Measurements from ENCODE around the gene ARHGAP27.

The ARHGAP27 gene

DNA sequence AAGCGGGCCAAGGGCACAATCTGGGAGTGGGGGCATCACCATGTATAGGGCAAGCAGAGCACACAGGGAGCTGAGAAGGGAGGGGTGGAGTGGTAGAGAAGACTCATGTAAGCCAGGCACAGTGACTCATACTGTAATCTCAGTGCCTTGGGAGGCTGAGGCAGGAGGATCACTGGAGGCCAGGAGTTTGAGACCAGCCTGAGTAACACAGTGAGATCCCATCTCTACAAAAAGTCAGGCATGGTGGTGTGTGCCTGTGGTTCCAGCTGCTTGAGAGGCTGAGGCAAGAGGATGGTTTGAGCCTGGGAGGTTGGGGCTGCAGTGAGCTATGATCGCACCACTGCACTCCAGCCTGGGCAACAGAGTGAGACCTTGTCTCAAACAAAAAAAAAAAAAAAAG, 40.8 kb downstream of the ARHGAP27 start:
- Mint-ChIP-seq H3K9me3 (peaks cover 2% of the 10 kb centered on the region), H3K4me1 (peaks cover 15% of the 10 kb centered on the region), H3K4me3 (no peak overlapping the region), H3K27me3 (ENCODE audit: low read depth, poor library complexity) (peaks cover 30% of the 10 kb centered on the region), H3K36me3 (ENCODE audit: low read depth) (peaks cover 2% of the 10 kb centered on the region), H3K27ac (no peak overlapping the region)
- TF ChIP-seq, protein P1, sequence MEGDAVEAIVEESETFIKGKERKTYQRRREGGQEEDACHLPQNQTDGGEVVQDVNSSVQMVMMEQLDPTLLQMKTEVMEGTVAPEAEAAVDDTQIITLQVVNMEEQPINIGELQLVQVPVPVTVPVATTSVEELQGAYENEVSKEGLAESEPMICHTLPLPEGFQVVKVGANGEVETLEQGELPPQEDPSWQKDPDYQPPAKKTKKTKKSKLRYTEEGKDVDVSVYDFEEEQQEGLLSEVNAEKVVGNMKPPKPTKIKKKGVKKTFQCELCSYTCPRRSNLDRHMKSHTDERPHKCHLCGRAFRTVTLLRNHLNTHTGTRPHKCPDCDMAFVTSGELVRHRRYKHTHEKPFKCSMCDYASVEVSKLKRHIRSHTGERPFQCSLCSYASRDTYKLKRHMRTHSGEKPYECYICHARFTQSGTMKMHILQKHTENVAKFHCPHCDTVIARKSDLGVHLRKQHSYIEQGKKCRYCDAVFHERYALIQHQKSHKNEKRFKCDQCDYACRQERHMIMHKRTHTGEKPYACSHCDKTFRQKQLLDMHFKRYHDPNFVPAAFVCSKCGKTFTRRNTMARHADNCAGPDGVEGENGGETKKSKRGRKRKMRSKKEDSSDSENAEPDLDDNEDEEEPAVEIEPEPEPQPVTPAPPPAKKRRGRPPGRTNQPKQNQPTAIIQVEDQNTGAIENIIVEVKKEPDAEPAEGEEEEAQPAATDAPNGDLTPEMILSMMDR (IDR thresholded peaks at IDR 0.05): no peak
- no peak for DNase-seq

GRCh38 chr17:45391291-45391690, 41.4 kb downstream of the ARHGAP27 start:
- Mint-ChIP-seq H3K4me1 (peaks cover 12% of the 10 kb centered on the region), H3K27ac (no peak overlapping the region)

DNA sequence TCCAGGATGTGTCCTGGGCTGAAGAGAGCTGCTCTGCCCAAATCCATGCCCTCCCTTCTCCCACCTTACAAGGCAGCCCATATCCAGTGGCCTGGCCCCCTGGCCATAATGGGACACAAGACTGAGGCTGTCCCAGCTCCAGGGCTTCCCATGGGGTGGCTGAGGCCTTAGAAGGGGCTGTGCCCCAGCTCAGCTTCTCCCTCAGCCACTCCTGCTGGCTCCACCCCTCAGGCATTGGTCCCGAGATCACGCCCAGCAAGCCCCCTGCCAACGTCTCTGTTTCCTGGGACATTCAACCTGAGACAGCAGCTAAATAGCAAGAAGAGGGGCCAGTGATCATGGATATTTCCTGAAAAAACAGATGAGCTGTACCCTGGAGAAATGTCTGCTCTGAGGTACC, 43.3 kb downstream of the ARHGAP27 start:
- Mint-ChIP-seq H3K27ac (no peak overlapping the region), H3K27me3 (ENCODE audit: low read depth, poor library complexity) (peaks cover 32% of the 10 kb centered on the region), H3K36me3 (ENCODE audit: low read depth) (no peaks in the 10 kb centered on the region), H3K9me3 (no peaks in the 10 kb centered on the region), H3K4me1 (peaks cover 7% of the 10 kb centered on the region), H3K4me3 (no peak overlapping the region)
- TF ChIP-seq, protein P1 (IDR thresholded peaks at IDR 0.05): no peak
- no peak for DNase-seq

More at GRCh38 chr17:45391291-45391690, 41.4 kb downstream of the ARHGAP27 start:
- Mint-ChIP-seq H3K36me3 (ENCODE audit: low read depth) (no peaks in the 10 kb centered on the region), H3K9me3 (no peaks in the 10 kb centered on the region), H3K4me3 (no peak overlapping the region), H3K27me3 (ENCODE audit: low read depth, poor library complexity) (peaks cover 30% of the 10 kb centered on the region)
- no peak for DNase-seq
- TF ChIP-seq, protein P1 (IDR thresholded peaks at IDR 0.05): no peak

DNA sequence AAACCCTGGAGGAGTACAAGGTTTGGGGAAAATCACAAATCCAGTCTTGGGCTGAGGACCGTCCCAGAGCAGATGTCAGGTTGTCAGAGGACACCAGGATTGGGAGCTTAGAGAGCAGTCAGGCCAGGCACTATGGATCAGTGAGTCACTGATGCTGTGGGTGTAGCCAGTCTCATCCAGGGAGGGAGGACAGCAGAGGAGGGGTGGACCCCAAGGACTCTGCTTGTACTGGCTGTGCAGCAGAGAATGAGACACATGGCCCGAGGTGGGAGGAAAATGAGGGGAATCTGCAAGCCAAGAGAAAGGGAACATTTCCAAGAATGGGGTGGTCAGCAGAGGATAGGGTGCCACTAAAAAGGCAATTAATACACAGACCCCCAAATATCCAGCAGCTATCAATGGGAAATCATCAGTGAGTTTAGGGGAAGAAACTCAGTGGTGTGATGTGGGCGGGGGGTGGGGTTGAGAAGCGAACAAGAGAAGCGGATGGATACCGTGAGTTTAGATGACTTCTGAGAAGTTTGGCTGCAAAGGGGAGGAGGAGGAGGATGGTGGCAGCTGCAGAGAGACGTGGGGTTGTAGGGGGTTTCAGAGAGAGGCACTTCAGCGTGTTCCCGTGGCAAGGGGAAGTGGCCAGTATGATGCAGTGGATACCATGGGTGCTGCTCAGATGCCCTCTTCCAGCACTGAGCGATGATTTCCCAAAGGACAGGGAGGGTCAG, 43.9 kb downstream of the ARHGAP27 start:
- Mint-ChIP-seq H3K9me3 (no peaks in the 10 kb centered on the region), H3K4me3 (no peak overlapping the region), H3K4me1 (peaks cover 7% of the 10 kb centered on the region), H3K36me3 (ENCODE audit: low read depth) (no peaks in the 10 kb centered on the region), H3K27me3 (ENCODE audit: low read depth, poor library complexity) (peaks cover 32% of the 10 kb centered on the region), H3K27ac (no peak overlapping the region)
- DNase-seq: no peak
- TF ChIP-seq, protein P1 (IDR thresholded peaks at IDR 0.05): no peak

DNA sequence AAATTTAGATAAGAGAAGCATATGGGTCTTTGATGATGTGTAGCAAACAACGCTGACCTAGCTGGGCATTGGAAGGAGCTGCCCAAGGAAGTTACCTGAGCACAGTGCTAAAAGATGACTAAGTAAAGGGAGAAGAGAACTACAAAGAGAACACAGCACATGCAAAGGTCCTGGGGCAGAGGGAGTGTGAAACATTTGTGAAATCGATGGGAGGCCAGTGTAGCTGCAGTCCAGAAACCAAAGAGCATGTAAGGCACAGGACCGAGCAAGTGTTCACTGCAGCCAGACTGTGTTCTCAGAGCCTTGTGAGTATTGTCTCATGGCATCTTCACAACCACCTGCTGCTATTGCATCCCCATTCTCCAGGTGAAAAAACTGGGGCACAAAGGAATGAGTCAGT, 44.9 kb downstream of the ARHGAP27 start:
- H3K4me3 Mint-ChIP-seq: no peak overlapping the region
- TF ChIP-seq, protein P1 (IDR thresholded peaks at IDR 0.05): no peak
- H3K4me1 Mint-ChIP-seq: peaks cover 7% of the 10 kb centered on the region
- H3K9me3 Mint-ChIP-seq: no peaks in the 10 kb centered on the region
- H3K27me3 Mint-ChIP-seq (ENCODE audit: low read depth, poor library complexity): peaks cover 38% of the 10 kb centered on the region
- no peaks in the 10 kb centered on the region for H3K36me3 Mint-ChIP-seq (ENCODE audit: low read depth)
- no peak overlapping the region for H3K27ac Mint-ChIP-seq
- no peak for DNase-seq

GRCh38 chr17:45386178-45386577, 46.5 kb downstream of the ARHGAP27 start:
- Mint-ChIP-seq H3K4me1 (peaks cover 7% of the 10 kb centered on the region), H3K27me3 (ENCODE audit: low read depth, poor library complexity) (peaks cover 38% of the 10 kb centered on the region), H3K4me3 (no peak overlapping the region), H3K9me3 (no peaks in the 10 kb centered on the region), H3K36me3 (ENCODE audit: low read depth) (no peaks in the 10 kb centered on the region), H3K27ac (no peak overlapping the region)
- DNase-seq: no peak
- TF ChIP-seq, protein P1 (IDR thresholded peaks at IDR 0.05): no peak
